HEK293T (cell line): ENCODE measurements around the gene DSC2.

Experiments used
- BHLHE40 ChIP-seq: fragments of 450-650 bp; IDR thresholded peaks from 2 replicates; pipeline ENCODE4 v1.6.1; 2016; ENCODE audit warnings: mild to moderate bottlenecking, moderate library complexity, borderline replicate concordance
- FOXK2 ChIP-seq: fragments of 450-650 bp; IDR thresholded peaks from 2 replicates; pipeline ENCODE4 v1.6.1; 2016; ENCODE audit warnings: mild to moderate bottlenecking
- FOXM1 ChIP-seq: fragments of 450-650 bp; IDR thresholded peaks from 2 replicates; pipeline ENCODE4 v1.6.1; 2017; ENCODE audit warnings: mild to moderate bottlenecking, borderline replicate concordance
- HDGF ChIP-seq: fragments of 450-650 bp; IDR thresholded peaks from 2 replicates; pipeline ENCODE4 v1.6.1; 2017; ENCODE audit warnings: antibody characterized with exemption, borderline replicate concordance
- SP1 ChIP-seq: fragments of 450-650 bp; IDR thresholded peaks from 2 replicates; pipeline ENCODE4 v1.6.1; 2017
- ZNF384 ChIP-seq: fragments of 450-650 bp; IDR thresholded peaks from 2 replicates; pipeline ENCODE4 v1.6.1; 2016
- TF ChIP-seq, protein P1 (sequence below): fragments of 450-650 bp; IDR thresholded peaks from 2 replicates; pipeline ENCODE4 v1.6.1; 2016

DNA sequence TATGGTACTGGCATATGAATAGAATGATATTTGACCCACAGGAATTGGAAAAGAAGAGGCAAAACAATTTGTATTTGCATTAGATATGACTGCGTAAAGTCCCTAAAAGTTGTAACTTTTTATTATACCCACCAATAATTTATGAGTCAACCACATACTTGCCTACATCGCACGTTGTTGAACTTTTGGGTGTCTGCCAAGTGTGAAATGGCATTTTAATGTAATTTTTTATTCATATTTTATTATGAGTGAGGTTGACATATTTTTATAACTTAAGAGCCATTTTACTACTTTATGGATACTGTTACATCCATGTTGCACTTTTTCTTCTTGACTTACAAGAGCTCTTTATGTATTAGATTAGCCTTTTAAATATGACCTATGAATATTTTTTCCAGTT lies 4.6 kb downstream of the DSC2 start:
- TF ChIP-seq, protein P1, sequence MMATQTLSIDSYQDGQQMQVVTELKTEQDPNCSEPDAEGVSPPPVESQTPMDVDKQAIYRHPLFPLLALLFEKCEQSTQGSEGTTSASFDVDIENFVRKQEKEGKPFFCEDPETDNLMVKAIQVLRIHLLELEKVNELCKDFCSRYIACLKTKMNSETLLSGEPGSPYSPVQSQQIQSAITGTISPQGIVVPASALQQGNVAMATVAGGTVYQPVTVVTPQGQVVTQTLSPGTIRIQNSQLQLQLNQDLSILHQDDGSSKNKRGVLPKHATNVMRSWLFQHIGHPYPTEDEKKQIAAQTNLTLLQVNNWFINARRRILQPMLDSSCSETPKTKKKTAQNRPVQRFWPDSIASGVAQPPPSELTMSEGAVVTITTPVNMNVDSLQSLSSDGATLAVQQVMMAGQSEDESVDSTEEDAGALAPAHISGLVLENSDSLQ, result peak; percentile 34; the same call in 1 of the 2 replicates
- TF ChIP-seq ZNF384 (no peak), FOXM1 (no peak), FOXK2 (no peak), SP1 (no peak), BHLHE40 (no peak), HDGF (no peak)
